ENCODE results near the gene MSRB3. TPM values are rescaled to one million over a fixed set of nuclear protein-coding genes. Genes with fewer than 3 reads are reported as not detected.

MSRB3 gene
- total RNA-seq, 2 experiments from 2014 or later: not detected

DNA sequence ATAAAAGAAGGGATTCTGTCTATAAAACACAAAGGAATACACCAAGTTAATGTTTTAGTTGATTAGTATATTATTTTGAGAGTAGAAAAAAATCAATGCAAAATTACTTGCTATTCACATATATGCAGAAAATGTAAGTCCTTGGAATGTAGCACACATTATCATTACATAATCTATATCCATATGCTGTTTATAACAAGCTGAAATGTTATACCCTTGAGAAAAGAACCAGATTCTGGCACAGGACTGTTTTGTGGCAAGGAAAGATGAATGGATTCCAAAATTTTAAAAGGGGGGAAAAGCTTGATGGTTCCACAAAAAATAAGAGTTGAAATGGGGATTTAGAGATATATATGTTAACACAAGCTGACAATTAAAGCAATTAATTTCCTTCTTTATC lies 153.6 kb downstream of the MSRB3 start:
- CTCF ChIA-PET: interaction anchor here (0.7 to 1.0 kb wide), 3 partner anchors 9 to 125 kb away, joined by 3 read pairs; no protein-coding TSS in a partner anchor
- ATAC-seq: no peak
- Mint-ChIP-seq H3K9me3 (no peaks in the 10 kb centered on the region), H3K4me1 (ENCODE audit: low read depth) (no peaks in the 10 kb centered on the region), H3K27ac (no peak overlapping the region), H3K4me3 (no peak overlapping the region), H3K36me3 (ENCODE audit: low read depth) (no peaks in the 10 kb centered on the region), H3K27me3 (peaks cover 1% of the 10 kb centered on the region)
- intact Hi-C loops (cut with micrococcal nuclease): no loop called here
- DNase-seq: no peak
- POLR2A ChIA-PET: no interaction called here
- TF ChIP-seq, protein P1, sequence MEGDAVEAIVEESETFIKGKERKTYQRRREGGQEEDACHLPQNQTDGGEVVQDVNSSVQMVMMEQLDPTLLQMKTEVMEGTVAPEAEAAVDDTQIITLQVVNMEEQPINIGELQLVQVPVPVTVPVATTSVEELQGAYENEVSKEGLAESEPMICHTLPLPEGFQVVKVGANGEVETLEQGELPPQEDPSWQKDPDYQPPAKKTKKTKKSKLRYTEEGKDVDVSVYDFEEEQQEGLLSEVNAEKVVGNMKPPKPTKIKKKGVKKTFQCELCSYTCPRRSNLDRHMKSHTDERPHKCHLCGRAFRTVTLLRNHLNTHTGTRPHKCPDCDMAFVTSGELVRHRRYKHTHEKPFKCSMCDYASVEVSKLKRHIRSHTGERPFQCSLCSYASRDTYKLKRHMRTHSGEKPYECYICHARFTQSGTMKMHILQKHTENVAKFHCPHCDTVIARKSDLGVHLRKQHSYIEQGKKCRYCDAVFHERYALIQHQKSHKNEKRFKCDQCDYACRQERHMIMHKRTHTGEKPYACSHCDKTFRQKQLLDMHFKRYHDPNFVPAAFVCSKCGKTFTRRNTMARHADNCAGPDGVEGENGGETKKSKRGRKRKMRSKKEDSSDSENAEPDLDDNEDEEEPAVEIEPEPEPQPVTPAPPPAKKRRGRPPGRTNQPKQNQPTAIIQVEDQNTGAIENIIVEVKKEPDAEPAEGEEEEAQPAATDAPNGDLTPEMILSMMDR (IDR thresholded peaks at IDR 0.05): no peak

DNA sequence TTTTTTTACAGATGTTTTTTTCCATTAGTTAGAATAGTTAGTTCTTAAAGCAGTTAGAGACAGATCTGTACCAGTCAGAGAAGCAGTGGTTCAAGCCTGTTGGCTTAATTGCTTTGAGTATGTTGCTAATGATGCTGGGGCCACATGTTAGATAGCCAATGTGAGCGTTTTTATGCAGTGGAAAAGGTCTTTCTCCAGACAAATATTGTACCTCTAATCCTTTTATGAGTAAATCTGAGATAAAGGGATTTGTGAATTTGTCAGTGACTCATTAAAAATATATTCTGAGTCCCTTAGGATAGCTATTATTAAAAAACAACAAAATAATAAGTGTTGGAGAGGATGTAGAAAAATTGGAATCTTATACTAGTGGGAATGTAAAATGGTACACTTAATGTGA lies 154.2 kb downstream of the MSRB3 start:
- DNase-seq: no peak
- intact Hi-C loops (cut with micrococcal nuclease): no loop called here
- TF ChIP-seq, protein P1 (IDR thresholded peaks at IDR 0.05): no peak
- Mint-ChIP-seq H3K27me3 (peaks cover 1% of the 10 kb centered on the region), H3K9me3 (no peaks in the 10 kb centered on the region), H3K27ac (no peak overlapping the region), H3K4me1 (ENCODE audit: low read depth) (no peaks in the 10 kb centered on the region), H3K36me3 (ENCODE audit: low read depth) (no peaks in the 10 kb centered on the region), H3K4me3 (no peak overlapping the region)
- CTCF ChIA-PET: interaction anchor here (0.7 kb wide), 2 partner anchors 9 to 124 kb away, joined by 3 read pairs; no protein-coding TSS in a partner anchor
- POLR2A ChIA-PET: no interaction called here
- ATAC-seq: no peak

DNA sequence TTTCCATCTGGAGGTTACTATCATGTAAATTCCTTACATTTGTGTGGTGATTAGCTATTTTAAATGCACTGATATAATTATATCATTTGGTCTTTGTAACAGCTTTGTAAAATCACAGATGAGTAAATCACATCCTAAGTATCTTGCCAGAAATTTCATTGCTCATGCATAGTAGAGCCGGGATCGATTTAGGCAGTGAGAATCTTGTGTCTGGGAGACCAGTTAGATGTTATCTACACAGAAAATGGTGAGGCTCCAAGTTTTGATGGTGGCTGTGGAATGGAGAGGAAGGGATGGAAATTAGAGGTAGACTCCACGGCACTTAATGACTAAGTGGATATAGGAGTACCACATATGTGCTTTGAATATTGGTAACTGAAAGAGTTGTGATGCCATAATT lies 156.3 kb downstream of the MSRB3 start:
- Mint-ChIP-seq H3K9me3 (no peaks in the 10 kb centered on the region), H3K27me3 (peaks cover 1% of the 10 kb centered on the region), H3K4me3 (no peak overlapping the region), H3K4me1 (ENCODE audit: low read depth) (no peaks in the 10 kb centered on the region), H3K36me3 (ENCODE audit: low read depth) (no peaks in the 10 kb centered on the region), H3K27ac (no peak overlapping the region)
- ATAC-seq: no peak
- POLR2A ChIA-PET: interaction anchor here (1.3 kb wide), 1 partner anchor 9 kb away, joined by 3 read pairs; no protein-coding TSS in a partner anchor
- no peak for DNase-seq
- TF ChIP-seq, protein P1 (IDR thresholded peaks at IDR 0.05): no peak
- intact Hi-C loops (cut with micrococcal nuclease): no loop called here
- CTCF ChIA-PET: interaction anchor here (0.7 kb wide), 1 partner anchor 143 kb away, joined by 3 read pairs; no protein-coding TSS in a partner anchor

DNA sequence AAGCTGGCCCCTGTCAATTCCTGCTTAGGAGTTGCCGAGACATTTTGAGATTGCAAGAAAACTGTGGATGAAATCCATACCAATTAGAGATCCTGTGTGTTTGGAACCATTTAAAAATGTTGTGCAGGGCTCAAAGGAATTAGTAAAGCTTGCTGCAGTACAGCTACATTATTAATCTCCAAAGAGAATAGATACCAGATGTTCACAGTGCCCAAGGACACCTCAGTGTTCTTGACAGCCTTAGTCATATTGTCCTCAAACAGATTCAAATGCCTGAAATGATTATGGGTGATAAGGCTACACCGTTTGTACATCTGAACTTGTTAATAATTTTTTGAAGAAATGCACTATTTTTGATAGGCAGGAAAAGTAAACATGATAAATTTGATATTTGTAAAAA lies 164.6 kb downstream of the MSRB3 start:
- H3K4me1 Mint-ChIP-seq (ENCODE audit: low read depth): no peaks in the 10 kb centered on the region
- intact Hi-C loops (cut with micrococcal nuclease): no loop called here
- H3K9me3 Mint-ChIP-seq: no peaks in the 10 kb centered on the region
- no peak overlapping the region for H3K27ac Mint-ChIP-seq
- POLR2A ChIA-PET: interaction anchor here (0.6 kb wide), 1 partner anchor 13 kb away, joined by 3 read pairs; no protein-coding TSS in a partner anchor
- H3K27me3 Mint-ChIP-seq: peaks cover 1% of the 10 kb centered on the region
- no peak for ATAC-seq
- TF ChIP-seq, protein P1 (IDR thresholded peaks at IDR 0.05): no peak
- no peak overlapping the region for H3K4me3 Mint-ChIP-seq
- no peaks in the 10 kb centered on the region for H3K36me3 Mint-ChIP-seq (ENCODE audit: low read depth)
- CTCF ChIA-PET: interaction anchor here (1.1 kb wide), 1 partner anchor 11 kb away, joined by 3 read pairs; no protein-coding TSS in a partner anchor
- DNase-seq: no peak

DNA sequence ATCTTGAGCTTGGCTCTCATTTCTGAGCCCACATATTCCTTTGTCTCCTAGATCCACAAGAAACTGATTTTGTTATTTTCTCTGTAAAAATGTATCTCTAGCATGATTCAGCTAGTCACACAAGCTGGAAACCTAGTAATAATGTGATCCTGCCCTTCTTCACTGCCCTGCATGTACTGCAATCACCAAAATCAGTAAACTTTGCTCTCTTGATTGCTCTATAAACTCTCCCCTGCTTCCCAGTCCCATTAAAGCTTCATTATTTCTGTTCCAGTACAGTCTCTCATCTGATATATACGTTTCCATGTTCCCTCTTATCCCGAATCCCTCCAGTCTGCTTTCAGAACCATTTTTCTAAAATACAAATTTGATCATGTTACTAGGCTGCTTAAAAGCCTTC lies 166.5 kb downstream of the MSRB3 start:
- POLR2A ChIA-PET: no interaction called here
- Mint-ChIP-seq H3K36me3 (ENCODE audit: low read depth) (no peaks in the 10 kb centered on the region), H3K4me1 (ENCODE audit: low read depth) (no peaks in the 10 kb centered on the region), H3K27me3 (peaks cover 1% of the 10 kb centered on the region), H3K27ac (no peak overlapping the region), H3K4me3 (no peak overlapping the region), H3K9me3 (no peaks in the 10 kb centered on the region)
- intact Hi-C loops (cut with micrococcal nuclease): no loop called here
- CTCF ChIA-PET: no interaction called here
- ATAC-seq (no peak), DNase-seq (no peak)
- TF ChIP-seq, protein P1 (IDR thresholded peaks at IDR 0.05): no peak

All from activated CD8-positive, alpha-beta T cell treated with anti-CD3 and anti-CD28 coated beads for 36 hours (primary cell).